Muscle of back (tissue), 11 donors: ENCODE data around the gene SLC35F6. TPM values are rescaled to one million over a fixed set of nuclear protein-coding genes. Genes with fewer than 3 reads are reported as not detected.

ENCODE experiments used
- DNase-seq, 3 donors: peaks; one replicate each; pipeline versions ENCODE4 v3.0.0 to v3.0.0-alpha.2; 2013
- polyA plus RNA-seq, 10 donors: library from polyadenylated mRNA; unstranded; fragments of 120-200 nt; gene quantifications; one replicate each; pipeline ENCODE4 v1.2.1, GENCODE V29; 2013; ENCODE audit not compliant: insufficient read length in 10 of 10

Gene SLC35F6
- polyA plus RNA-seq, 10 donors = 7.5 to 10.0 (median 8.5) TPM

DNA sequence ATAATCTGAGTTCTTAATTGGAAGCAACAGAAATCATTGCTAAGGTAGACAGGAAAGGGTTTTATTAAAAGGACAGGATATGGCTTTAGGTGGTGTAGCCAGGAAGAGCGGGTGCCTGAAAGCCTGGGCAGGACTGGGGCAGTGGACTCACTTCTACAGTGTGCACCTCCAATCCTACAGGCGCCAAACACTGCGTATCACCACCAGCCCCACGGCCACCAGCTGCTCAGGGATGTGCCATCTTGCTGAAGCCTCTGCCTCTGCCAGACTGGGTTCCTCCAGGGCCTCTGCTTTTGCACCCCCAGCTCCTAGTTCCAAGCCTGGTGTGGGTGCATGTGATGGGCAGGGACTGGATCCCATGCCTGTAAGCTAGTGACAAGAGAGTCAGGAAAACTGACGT lies 54.2 kb downstream of the SLC35F6 start:
- DNase-seq = no peak

DNA sequence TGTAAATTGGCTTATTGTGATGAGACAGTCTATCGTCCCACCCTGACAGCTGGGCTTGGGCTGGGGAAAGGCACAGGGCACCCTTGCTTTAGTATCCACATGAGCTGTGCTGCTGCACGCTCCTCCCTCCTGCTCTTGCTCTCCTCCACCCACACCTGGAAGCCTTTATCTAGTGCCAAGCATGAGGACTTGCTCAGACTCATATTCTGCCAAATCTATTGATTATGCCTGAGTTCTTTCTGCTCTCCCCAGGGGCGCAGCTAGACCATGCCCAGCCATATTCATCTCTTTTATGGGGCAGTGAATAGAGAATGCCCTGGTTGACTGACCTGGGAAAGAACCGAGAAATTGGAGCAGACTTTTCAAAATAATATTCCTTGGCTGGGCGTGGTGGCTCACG lies 54.9 kb downstream of the SLC35F6 start:
- no peak for DNase-seq

DNA sequence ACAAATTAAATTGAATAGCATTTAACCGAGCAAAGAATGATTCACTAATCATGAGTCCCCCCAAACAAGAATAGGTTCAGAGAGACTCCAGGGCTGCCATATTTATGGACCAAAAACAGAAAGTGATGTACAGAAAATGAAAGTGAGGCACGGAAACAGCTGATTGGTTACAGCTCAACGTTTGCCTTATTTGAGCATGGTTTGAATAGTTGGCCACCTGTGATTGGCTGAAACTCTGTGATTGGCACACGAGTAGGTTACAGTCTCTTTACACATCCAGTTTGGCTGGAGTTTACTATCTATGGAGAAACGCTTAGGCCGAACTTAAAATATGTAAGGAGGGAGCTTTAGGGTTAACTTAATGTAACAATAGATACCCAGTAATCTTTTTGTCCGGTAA lies 56.8 kb downstream of the SLC35F6 start:
- no peak for DNase-seq

DNA sequence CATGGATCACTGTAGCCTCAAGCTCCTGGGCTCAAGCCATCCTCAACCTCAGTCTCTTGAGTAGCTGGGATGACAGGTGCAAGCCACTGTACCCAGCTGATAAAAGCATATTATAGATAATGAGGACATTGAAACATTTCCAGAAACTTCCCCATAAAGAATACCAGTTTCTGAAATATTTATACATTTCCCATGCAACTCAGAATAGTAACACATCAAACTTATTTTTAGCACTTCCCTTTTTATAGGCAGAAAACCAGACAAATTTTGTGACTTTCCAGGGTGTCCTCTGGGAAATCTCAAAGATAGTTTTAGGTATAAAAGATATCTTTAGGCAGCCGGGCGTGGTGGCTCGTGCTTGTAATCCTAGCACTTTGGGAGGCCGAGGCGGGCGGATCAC lies 58.8 kb downstream of the SLC35F6 start:
- DNase-seq = no peak

Other genes starting within 250 kb of the SLC35F6 start
- not detected for gene CIB4, start 122.9 kb upstream of the SLC35F6 start, polyA plus RNA-seq
- gene KCNK3, start 71.6 kb upstream of the SLC35F6 start, polyA plus RNA-seq = 1 to 10 TPM in 8 of 10 donors, under 1 TPM in 2; 0.60 to 1.8 (median 1.2) TPM
- gene CENPA, start 21.8 kb downstream of the SLC35F6 start, polyA plus RNA-seq = 10 to 100 TPM in 2 of 10 donors, 1 to 10 TPM in 8; 5.3 to 12.9 (median 6.9) TPM
- gene DPYSL5, start 83.8 kb downstream of the SLC35F6 start, polyA plus RNA-seq = 10 to 100 TPM; 11.1 to 32.7 (median 22.1) TPM
- 10 to 100 TPM; 17.1 to 41.5 (median 25.0) TPM for gene MAPRE3, start 206.4 kb downstream of the SLC35F6 start, polyA plus RNA-seq